Middle frontal gyrus (tissue), 1 donor: Measurements from ENCODE around the gene FLAD1.

Experiments used
- DNase-seq: peaks from one replicate; pipeline ENCODE4 v3.0.0-alpha.2; 2015; ENCODE audit warnings: low spot score; ENCODE audit errors: extremely low spot score

The FLAD1 gene

DNA sequence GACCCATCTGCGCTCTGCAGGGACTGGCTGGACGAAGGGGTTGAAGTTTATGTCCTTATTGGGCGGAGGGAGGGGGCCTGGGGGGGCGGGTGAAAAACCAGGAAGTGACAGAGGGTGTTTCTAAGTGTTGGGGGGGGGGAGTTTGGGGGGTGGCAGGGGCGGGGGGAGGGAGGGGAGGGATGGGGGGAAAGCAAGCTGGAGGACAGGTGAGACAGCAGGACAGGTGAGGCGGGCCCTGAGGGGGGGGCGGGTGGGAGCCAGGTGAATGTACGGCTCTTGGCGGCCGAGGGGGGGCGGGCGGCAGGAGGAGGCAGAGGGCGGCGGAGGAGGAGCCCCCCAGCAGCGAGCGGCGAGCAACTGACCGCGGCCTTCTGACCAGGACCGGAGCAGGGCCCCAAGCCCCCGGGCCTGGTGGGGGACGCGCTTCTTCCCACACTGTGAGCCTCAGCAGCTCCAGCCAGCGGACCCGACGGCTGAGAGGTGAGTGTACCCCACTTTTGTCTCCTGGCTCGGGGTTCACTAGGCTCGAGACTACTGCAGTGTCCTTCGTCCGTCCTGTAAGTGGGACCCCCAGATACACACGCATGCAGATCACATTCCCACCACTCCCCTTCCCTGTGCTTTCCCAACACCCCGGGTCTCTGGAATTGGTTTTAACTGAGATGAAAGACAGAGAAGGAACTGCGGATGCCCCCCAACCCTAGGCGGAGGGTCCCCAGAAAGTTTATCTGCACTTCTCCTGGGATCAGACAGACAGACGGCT is 19.5 kb downstream of the FLAD1 start, which contains the start of gene ZBTB7B:
Gene ZBTB7B (plus strand): TSS at position 339 of the 763 bp plus-strand sequence. CDS start 11,859 bp downstream, outside the sequence.
- DNase-seq = no peak

DNA sequence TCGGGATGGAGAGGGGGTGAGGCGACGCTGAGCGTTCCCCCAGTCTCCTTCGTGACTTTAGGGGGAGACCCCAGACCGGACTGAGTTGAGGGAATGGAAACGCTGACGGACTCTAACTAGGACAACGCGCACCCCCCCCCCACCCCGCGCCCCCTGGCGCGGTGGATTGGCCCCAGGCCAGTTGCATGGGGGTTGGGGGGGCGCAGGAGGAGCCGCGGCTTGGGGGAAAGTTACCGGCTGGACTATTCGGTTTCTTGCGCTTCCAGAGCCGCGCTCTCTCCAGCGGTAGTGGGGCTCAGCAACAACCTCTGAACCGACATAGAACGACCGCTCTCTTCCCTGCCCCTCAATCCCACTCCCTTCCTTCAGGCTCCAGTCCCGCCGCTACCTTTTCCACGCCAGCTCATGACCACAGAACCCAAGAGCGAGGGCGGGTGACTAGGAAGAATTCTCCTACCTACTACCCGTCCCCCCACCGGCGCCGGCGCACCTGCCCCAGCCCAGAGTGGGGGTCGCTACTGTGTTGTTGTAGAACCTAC is 20.2 kb downstream of the FLAD1 start:
- DNase-seq = no peak

DNA sequence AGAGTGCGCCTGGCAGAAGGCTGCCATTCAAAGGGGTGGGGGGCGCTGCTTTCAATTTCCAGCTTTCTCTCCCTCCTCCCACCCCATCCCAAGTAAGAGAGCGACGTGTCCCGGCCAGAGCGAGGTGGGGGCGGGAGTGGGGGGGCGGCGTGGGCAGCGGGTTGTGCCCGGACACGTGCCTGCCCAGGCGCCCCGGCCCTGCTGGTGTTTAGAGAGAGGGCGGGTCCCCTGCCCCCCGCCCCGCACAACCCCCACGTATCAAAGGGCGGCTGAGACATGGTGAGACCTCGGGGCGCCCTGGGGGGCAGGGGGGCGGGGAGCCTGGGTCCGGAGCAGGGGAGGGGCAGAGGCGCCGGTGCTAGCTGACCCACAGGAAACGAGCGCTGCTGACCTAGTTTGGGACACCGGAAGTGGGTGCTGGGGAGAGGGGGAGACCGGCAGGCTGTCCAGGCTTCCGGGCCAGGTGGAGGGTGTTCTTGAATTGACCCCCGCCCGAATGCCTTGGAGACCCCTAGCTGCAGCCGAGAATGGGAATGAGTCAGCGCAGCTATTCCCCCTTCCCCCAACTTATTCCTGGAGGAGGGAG is 20.7 kb downstream of the FLAD1 start:
- DNase-seq = no peak

DNA sequence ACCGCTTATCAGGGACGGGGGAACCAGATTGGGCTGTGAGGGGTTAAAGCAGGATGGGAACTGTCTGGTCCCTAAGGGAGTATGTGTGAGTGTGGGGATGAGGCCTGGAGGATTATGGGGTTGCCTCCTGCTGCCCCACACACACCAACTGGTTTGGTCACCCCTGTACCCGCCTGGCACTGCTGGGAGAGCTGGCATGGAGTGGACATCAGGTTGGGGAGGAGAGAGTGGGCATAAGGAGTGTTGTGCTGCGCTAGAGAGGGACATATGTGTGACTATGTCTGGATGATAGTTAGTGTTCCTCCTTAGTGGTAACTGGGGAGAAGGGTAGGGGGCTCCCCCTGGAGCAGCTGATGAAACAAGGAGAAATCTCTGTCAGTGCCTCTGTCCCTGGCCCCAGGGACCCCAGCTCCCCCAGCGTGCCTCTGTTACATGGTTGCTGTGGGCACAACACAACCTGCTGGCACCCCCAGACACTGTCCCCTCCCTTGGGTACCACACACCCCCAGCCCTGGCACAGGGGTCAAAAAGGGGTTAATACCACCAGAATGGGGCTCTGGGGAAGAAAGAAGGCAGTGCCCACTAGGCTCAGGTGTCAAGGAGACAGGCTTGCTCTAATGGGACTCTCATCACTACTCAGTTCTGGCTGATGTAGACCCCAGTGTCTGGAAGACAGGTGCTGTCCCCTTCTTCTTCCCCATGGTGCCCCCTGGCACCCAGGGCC is 21.4 kb downstream of the FLAD1 start:
- no peak for DNase-seq

DNA sequence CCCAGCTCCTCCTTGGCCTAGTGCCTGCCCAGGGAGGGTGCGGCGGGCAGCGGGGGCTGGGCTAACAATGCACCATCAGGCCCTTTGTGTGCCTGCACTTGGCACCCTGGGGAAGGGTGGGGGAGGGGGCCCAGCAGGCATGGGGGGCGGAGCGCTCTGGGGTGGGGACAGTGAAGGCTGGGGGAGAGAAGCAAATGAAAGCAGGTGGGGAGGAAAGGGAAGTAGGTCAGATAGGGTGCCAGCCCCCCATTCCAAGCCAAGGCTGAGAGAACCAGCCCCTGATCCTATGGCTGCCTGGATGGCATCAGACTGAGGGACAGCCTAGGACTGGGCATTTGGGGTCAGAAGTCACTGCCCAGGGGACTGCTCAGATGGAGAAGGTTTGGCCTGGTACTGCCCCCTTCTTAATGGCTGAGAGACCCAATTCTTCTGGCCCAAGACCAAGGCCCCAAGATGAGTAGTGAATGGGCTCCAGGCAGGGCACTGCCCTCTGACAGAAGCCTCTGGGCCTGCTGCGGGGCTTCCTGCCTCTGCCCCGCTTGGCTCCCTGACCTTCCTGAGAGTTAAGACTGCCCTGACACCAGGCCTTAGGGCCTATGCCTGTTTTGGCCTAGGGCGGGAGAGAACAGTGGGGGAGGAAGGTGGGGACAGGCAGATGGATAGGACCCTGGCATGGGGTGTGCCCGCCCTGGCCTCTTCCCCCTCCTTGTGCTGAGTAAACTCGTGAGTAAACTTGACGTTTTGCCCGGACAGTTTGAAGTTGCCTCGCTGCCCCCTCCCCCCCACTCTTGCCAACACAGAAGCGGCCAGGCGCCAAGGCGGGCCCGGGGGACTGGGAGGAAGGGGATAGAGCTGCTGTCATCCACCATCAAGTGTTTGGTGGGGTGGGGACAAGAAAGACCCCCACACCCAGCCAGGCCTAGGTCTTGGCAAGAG is 22.2 kb downstream of the FLAD1 start:
- DNase-seq = no peak

DNA sequence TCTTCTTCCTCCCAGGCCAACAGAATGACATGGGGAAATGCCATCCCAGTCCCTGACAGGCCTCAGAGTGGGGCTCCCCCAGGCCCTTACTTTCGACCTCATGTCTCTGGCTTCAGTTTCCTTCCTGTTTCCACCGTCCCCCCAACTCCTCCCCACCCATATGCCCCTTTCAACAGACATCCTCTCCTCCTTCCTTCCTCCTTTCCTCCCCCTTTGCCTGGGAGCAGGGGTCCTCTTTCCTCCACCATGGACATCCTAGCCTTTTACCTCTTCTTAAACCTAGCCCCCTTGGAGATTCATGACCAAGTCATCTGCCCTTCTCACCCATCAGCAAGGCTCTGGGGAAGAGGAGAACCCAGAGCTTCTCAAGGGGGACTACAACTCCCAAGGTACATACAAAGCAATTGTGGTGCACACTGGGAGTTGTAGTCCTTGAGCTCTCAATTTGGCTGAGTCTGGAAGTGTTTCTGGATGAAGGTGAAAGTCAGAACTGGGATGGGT is 23.5 kb downstream of the FLAD1 start:
- DNase-seq = no peak

DNA sequence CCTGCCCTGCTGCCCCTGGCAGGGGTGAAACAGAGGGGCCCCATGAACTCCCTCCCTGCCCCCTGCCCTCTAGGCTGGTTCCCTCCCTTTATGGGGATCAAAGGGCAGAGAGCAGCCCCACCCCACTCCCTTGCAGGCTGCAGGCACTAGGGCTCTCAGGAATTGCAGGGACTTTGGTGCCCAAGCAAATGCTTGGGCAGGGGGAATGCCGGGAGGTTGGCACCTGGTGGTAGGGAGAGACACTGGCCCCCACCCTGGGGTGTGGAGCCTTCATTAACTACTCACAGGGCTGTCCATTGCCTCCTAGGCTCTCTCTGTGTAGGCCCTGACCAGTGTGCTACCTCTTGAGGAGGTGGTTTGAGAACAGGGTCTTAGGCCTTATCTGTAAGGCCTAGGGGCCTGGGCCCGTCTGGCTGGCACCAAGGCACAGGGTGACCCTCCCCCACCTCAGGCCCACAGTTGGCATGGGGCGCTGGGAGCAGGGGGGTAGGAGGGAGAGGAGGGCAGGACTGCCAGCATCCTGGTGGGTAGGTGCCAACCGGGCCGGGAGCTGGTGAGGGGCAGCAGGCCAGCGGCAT is 24.2 kb downstream of the FLAD1 start:
- no peak for DNase-seq

DNA sequence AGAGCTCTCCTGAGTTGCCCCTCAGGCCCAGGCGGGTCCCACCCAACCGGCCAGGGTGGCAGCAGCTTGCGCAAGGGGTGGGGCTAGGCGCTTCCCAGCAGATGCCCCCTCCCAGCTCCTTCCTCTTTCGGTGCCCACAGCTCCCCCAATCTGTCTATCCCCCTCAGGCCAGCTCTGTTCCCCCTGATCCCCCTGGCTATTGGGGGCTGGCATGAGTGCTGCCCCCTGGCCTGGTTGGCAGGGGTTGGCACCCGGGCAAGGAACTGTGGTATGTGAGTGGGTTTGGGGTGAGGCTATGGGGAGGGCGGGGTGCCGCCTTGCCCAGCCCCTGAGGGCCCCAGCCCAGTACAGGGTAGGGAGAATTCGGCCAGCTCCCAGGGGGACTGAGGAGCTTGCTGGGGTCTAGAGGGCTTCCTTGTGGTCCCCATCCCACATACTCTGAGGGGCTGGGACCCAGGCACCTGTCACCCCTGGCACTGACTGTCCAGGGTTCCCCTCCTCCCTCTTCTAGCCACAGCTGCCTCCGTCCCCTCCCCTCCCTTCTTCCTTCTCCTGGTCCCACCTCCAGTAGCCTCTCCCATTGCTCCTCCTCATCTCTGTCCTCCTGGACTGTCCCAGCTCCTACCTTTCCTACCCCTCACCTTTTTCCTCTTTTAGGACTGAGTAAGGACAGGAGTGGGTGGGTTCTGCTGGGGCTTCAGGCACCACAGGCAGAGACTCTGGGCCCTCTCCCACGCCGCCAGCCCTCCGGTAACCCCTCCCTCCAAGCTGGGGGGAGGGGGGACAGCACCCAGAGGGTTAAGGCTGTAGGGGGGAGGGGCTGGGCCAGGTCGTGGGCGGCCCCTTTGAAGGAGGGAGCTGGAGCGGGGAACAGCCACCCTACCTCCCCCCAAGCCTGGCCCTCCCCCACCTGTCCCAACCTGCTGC is 25.1 kb downstream of the FLAD1 start:
- no peak for DNase-seq

DNA sequence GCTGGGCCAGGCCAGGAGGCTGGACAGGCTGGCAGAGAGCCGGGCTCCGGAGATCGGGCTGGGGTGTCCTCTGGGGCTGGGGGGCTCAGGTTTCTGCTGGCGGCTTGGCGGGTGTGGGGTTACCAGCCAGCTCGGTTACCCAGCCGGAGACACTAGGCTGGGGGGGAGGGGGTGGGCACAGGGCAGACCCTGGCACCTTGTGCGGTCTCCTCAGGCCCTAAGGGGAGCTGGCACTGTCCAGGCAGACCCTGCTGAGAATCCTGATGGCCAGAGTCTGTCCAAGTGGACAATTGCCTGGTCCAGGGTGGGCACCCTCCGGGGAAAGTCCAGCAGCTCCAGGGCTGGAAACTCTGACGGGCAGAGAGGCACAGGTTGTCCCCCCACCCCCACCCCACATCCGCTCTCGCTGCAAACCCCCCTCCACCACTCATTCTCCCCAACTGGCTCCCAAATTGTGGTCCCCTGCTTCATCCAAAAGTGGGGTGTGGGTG is 26.1 kb downstream of the FLAD1 start:
- DNase-seq = no peak

DNA sequence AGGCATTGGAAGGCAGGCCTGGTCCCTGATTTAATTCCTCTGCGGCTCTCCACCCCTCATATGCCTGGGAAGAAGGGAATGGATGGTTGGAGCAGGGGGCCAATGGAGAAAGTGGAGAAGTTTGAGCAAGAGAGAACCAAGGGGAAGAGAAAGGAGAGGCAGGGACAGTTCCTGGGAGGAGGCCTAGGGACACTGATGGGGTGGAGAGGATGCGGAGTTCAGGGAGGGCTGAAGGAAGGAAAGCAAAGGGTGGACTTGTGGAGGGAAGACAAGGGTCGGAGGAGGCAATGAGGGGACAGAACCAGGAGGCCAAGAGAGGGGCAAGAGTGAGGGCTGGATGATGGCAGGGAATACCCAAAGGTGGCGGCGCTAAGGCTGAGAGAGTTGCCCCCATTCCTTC is 26.6 kb downstream of the FLAD1 start:
- no peak for DNase-seq

DNA sequence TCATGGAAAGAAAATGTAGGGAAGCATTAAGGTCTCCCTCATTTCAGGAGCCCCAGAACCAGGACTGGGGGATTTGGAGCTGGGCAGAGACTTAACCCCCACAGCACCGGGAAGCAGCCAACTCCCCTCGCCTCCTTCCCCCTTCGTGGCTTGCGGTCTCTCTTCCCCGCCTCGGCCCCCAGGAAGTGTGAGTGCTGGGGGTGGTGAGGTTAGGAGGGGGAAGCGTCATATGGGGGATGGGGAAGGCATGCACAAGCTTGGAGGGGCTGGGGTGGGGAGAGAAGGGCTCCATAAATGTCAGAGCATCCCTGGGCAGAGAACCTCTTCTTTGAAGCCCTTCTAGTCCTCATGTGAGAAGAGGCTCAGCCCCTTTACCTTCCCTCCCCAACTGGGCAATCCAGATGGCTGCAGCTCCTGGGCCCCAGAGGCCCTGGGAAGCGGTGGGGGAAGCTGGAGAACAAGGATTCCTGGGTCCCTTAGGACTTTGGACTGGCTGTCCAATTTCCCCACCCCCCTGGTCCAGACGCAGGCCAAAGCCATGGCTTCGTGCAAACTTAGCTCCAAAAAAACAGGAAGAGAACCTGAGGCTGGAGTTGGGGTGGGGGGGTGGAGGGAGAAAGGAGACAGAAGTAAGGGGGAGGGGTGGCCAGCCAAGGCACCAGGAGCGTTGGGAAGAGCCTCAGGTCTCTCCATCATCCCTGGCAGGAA is 27.2 kb downstream of the FLAD1 start:
- no peak for DNase-seq

DNA sequence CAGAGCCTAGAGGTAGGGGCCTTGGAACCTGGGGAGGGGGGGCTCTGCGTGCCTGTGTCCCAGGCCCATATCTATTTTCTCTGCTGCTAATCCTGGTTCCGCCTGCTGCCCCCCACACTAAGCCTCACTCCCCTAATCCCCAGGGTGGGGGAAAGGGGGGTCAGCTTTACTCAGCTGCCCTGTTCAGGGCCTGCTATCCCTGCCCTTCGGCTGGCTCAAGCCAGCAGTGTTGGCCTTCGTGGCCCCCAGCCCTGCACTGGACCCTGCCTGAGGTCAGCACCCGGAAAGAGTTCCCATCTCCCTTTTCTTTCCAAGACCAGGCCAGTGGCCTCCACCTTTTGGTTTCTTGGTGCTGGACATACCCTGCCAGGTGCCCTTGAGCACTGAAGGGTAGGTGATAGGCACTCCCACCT is 27.9 kb downstream of the FLAD1 start:
- no peak for DNase-seq

DNA sequence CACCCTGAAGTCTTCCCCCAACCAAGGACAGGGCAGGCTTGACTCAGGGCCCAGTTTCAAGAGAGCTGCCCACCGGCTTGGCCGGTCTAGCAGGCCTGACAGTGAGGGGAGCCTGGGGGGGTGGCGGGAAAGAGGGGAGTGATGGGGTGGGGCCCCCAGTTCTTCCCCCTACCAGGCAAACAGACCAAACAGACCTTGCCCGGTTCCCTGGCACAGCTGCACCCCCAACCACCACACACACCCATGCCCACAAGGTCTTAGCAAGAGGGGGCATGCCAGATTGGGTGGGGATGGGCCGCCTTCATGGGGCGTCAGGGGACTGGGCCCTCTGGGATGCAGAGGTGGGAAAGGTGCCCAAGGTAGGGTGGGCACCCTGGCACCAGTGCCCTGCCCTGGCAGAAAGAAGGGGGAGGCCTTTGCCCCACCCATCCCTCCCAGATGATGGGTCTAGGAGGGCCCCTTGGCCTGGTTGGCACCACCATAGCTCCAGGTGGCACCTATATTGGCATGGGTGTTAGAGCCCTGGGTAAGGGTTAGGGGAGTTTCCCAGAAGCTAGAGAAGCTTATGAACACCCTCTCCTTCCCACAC is 28.4 kb downstream of the FLAD1 start:
- no peak for DNase-seq

DNA sequence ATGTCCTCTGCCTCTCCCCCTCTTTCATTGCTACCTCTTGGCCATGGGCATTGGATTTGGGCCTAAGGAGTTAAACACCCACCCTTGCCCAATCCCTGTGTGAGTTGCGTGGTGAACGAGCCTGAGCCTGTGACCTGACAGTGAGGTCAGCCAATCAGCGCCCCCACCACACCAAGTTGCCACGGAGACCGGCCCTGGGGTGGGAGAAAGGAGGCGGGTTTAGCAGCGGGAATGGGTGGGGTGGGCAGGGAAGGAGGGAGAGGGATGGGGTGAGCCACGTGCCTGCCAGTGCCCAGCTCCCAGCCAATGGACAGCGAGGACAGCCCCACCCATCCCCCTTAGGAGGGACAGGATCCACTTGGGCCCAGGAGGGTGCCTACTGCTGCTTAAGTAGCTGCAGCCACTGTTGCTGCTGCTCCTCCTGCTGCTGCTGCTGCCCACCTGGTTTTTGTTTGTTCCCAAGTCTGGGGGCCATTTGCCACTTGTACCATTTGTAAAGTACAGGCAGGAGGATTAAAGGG is 28.9 kb downstream of the FLAD1 start:
- peak; percentile 54 for DNase-seq

DNA sequence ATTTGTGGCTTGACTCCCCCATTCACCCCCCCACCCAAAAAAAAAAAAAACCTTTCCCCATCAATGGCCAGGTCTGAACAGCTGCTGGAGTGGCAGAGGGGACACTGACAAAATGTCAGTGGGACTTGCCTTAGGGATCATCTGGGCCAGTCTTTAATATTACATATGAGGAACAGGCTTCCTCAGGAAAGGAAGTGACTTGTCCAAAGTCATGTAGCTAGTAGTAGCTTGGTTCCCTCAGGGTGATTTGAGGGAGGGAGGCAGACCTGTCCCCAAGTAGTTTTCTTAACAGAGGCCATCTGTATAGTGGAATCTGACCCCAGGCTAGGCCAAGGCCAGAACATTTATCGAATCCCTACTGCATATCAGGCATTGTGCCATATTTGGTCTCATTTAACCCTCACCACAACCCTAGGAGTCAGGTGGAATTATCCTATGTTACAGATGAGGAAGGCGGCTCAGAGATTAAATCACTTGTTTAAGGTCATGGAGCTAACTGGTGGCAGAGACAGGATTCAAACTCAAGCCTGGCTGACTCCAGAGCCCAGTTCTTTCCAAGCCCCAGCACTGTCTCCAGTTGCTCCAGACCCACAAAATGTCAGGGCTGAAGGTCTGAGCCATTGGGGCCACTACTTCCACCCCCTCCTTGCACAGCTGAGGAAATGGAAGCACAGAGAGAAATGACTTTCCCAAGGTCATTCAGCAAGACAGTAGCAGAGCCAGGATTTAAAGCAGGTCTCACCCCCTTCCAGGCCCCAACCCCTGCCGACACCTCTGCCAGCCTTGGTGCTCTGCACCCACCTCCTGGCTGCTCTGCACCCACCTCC is 29.8 kb downstream of the FLAD1 start:
- DNase-seq = no peak

DNA sequence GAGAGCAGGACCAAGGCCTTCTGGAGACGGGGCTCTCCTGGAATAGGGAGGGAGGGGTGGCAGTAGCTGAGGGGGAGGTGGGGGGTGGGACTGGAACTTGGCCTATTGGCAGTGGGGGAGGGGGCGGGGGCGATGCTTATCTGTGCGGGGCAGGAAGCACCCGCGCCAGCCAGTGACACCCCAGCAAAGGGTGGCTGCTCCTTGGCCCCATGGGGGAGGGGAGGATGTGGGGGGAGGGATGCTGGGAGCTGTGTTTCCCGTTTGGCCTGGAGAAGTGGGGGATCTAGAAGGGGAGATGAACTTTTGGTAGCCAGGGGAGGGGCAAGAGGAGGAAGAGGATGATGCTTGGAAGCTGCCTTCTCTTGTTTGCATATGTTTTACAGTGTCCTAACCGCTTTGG is 30.5 kb downstream of the FLAD1 start:
- no peak for DNase-seq
